Esophagus muscularis mucosa (tissue), 3 donors: ENCODE results near the gene KRT37.

Experiments
- CTCF ChIP-seq, 3 experiments: fragments of 200-600 bp in 2 of 3; fragments of 450-650 bp in 1 of 3; sonication (generic) in 2 of 3; IDR thresholded peaks; one replicate each; pipeline ENCODE4 v1.5.1; 2017 to 2019; ENCODE audit warnings: antibody characterized with exemption in 3 of 3, mild to moderate bottlenecking in 2 of 3, moderate library complexity in 1 of 3
- EP300 ChIP-seq: sonication (generic); formaldehyde crosslinking; IDR thresholded peaks from one replicate; pipeline ENCODE4 v1.6.1; 2017; ENCODE audit warnings: antibody characterized with exemption

- TF ChIP-seq EP300 (no peak), CTCF (IDR thresholded peaks at IDR 0.05) (no peak)
These were observed 32.9 kb downstream of the KRT37 start for GRCh38 chr17:41391535-41391934.
